CD4-positive, alpha-beta memory T cell (primary cell): ENCODE data around the gene CACHD1. TPM values are rescaled to one million over a fixed set of nuclear protein-coding genes. Genes with fewer than 3 reads are reported as not detected.

Source experiments
- CTCF ChIA-PET: fragments of 350-600 bp; sonication (Branson Sonifier 250); formaldehyde crosslinking; loops from one replicate; lab custom pipeline; 2021; ENCODE audit warnings: inconsistent platforms; ENCODE audit not compliant: partially characterized antibody; lab: Charles Lee
- POLR2A ChIA-PET: fragments of 350-600 bp; sonication (Branson Sonifier 250); formaldehyde crosslinking; loops from one replicate; lab custom pipeline; 2021; ENCODE audit not compliant: partially characterized antibody; lab: Charles Lee
- DNase-seq, 5 donors: peaks; one replicate each; pipeline versions ENCODE4 v3.0.0 to v3.0.0-alpha.2; 2020 to 2022; ENCODE audit warnings: mixed read lengths in 1 of 5
- H3K27ac ChIP-seq: one replicate; pipeline ENCODE4 v1.7.0; 2013; ENCODE audit warnings: low read depth, low read length
- H3K27me3 ChIP-seq: 2 replicates; pipeline ENCODE4 v1.7.0; 2013; ENCODE audit warnings: mild to moderate bottlenecking, low read length, moderate library complexity; ENCODE audit not compliant: insufficient read depth
- H3K36me3 ChIP-seq: 2 replicates; pipeline ENCODE4 v1.7.0; 2013; ENCODE audit warnings: mild to moderate bottlenecking, low read length, moderate library complexity; ENCODE audit not compliant: insufficient read depth
- H3K4me1 ChIP-seq: 2 replicates; pipeline ENCODE4 v1.7.0; 2013; ENCODE audit warnings: mild to moderate bottlenecking, low read length, moderate library complexity; ENCODE audit not compliant: insufficient read depth
- H3K4me3 ChIP-seq, 2 donors: one replicate each; pipeline ENCODE4 v1.7.0; 2013; ENCODE audit warnings: low read length in 2 of 2, mild to moderate bottlenecking in 1 of 2
- H3K9me3 ChIP-seq, 2 donors: one replicate each; pipeline ENCODE4 v1.7.0; 2013; ENCODE audit warnings: low read length in 2 of 2, control low read depth in 1 of 2; ENCODE audit not compliant: control insufficient read depth in 1 of 2
- H3K27ac Mint-ChIP-seq, 7 donors: one replicate each; pipeline ENCODE4 v1.8.0; 2020 to 2021; ENCODE audit warnings: mixed read lengths in 7 of 7, mild to moderate bottlenecking in 6 of 7, inconsistent platforms in 3 of 7, moderate library complexity in 3 of 7
- H3K27me3 Mint-ChIP-seq, 2 donors: one replicate each; pipeline ENCODE4 v1.8.0; 2020 to 2021; ENCODE audit warnings: mixed read lengths in 2 of 2
- H3K36me3 Mint-ChIP-seq, 2 donors: one replicate each; pipeline ENCODE4 v1.8.0; 2020 to 2021; ENCODE audit warnings: mixed read lengths in 2 of 2, inconsistent platforms in 1 of 2, mild to moderate bottlenecking in 1 of 2
- H3K4me1 Mint-ChIP-seq, 4 donors: one replicate each; pipeline ENCODE4 v1.8.0; 2020 to 2021; ENCODE audit warnings: mixed read lengths in 4 of 4, mild to moderate bottlenecking in 1 of 4
- H3K4me3 Mint-ChIP-seq, 8 donors: one replicate each; pipeline ENCODE4 v1.8.0; 2020 to 2021; ENCODE audit warnings: mixed read lengths in 8 of 8, mild to moderate bottlenecking in 7 of 8, moderate library complexity in 6 of 8, inconsistent platforms in 3 of 8
- H3K9me3 Mint-ChIP-seq, 8 donors: one replicate each; pipeline ENCODE4 v1.8.0; 2020 to 2021; ENCODE audit warnings: mixed read lengths in 8 of 8, mild to moderate bottlenecking in 5 of 8, inconsistent platforms in 3 of 8, moderate library complexity in 1 of 8
- intact Hi-C: fragments of 100-400 bp; cut with micrococcal nuclease; formaldehyde crosslinking; loops from one replicate; pipeline ENCODE4 v1.15.1; 2023
- polyA plus RNA-seq, 2 donors: library from polyadenylated mRNA; unstranded; fragments of 300-500 nt; fragmentation: Illumina TruSeq; gene quantifications; one replicate each; pipeline ENCODE4 v1.2.3, GENCODE V29; 2021
- total RNA-seq, 2 experiments: library from RNA; stranded (reverse); gene quantifications; one replicate each; pipeline ENCODE4 v1.2.3, GENCODE V29; 2021

Gene CACHD1
- total and polyA plus RNA-seq, 4 experiments from 2014 or later, result 0.11 to 0.17 TPM; not detected in 2

DNA sequence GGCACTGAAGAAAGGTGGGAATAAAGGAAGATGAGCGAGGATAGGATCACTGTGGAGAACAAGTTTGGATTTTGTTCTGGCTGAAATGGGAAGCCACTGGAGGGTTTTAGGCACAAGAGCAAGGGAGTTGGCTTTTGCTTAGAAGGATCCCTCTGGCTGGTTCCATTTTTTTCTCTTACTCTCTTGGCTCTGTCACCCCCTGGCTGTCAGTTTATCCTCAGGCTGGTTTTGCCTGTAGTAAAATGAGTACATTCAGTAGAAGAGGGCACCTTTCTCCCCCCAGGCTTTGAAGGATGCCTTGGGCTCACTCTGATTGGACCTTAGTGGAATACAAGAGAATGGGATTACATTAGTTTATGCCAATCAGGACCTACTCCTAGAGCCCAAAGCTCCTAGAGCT, 17.1 kb downstream of the CACHD1 start:
- Histone ChIP-seq H3K27ac (no peak overlapping the region), H3K9me3 (no peaks in the 10 kb centered on the region), H3K27me3 (peaks cover 4% of the 10 kb centered on the region), H3K4me3 (no peak overlapping the region), H3K36me3 (no peaks in the 10 kb centered on the region), H3K4me1 (no peaks in the 10 kb centered on the region)
- Mint-ChIP-seq H3K27ac (no peak overlapping the region), H3K9me3 (peaks cover 0 to 2% (median 0%) of the 10 kb centered on the region in 8 donors), H3K27me3 (peaks cover 12 to 19% of the 10 kb centered on the region in 2 donors), H3K36me3 (no peaks in the 10 kb centered on the region), H3K4me3 (no peak overlapping the region), H3K4me1 (no peaks in the 10 kb centered on the region)
- intact Hi-C loops, result no loop called here
- POLR2A ChIA-PET, result no interaction called here
- no peak for DNase-seq
- CTCF ChIA-PET, result no interaction called here

DNA sequence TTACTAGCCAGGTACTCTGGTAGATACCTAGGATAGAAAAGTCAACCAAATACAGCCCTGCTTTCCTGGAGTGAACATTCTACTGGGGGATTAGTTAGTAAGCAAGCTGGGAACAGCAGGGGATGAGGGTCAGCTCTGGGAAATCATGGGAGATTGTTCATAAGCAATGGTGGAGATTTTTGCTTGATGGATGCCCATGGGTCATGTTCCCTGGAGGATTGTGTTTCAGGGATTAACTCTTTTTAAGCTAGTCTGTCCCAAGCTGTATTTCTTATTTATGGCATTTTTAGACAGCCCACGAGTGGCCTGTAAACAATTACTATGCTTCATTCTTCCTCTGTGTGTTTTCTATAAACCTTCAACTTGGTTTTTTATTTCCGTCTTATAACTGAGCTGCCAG, 18.9 kb downstream of the CACHD1 start:
- Histone ChIP-seq H3K36me3 (no peaks in the 10 kb centered on the region), H3K27me3 (peaks cover 4% of the 10 kb centered on the region), H3K4me3 (no peak overlapping the region), H3K4me1 (no peaks in the 10 kb centered on the region), H3K9me3 (no peaks in the 10 kb centered on the region), H3K27ac (no peak overlapping the region)
- DNase-seq, result no peak
- no peak overlapping the region for H3K4me3 Mint-ChIP-seq
- no peaks in the 10 kb centered on the region for H3K4me1 Mint-ChIP-seq
- H3K27ac Mint-ChIP-seq, result no peak overlapping the region
- intact Hi-C loops, result no loop called here
- H3K9me3 Mint-ChIP-seq, result peaks cover 0 to 2% (median 0%) of the 10 kb centered on the region in 8 donors
- peaks cover 10 to 20% of the 10 kb centered on the region in 2 donors for H3K27me3 Mint-ChIP-seq
- ChIA-PET POLR2A (no interaction called here), CTCF (interaction anchor here (1.1 kb wide), 1 partner anchor 48 kb away, joined by 3 read pairs; no protein-coding TSS in a partner anchor)
- H3K36me3 Mint-ChIP-seq, result no peaks in the 10 kb centered on the region

DNA sequence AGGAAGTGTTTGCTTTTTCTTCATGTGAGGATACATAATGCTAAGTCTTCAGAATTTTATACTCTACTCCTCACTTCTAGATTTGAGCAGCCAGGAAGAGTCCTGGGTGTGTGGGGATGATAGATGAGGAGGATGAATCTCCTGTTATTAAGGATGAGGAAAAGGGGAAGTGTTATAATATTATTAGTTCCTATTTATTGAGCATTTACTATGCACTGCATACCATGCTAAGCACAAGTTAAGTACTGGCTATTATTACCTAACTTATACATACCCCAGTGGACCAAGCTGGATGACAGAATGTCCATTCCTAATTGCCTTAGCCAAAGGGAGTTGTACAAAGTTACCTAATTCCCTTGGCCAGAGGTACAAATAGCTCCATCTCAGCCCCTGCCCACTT, 19.8 kb downstream of the CACHD1 start:
- Mint-ChIP-seq H3K36me3 (no peaks in the 10 kb centered on the region), H3K27me3 (peaks cover 10 to 19% of the 10 kb centered on the region in 2 donors), H3K27ac (no peak overlapping the region), H3K4me1 (no peaks in the 10 kb centered on the region), H3K4me3 (no peak overlapping the region), H3K9me3 (peaks cover 0 to 2% (median 0%) of the 10 kb centered on the region in 8 donors)
- H3K27ac ChIP-seq, result no peak overlapping the region
- no peaks in the 10 kb centered on the region for H3K9me3 ChIP-seq
- ChIA-PET CTCF (interaction anchor here (1.1 kb wide), 1 partner anchor 49 kb away, joined by 3 read pairs; no protein-coding TSS in a partner anchor), POLR2A (no interaction called here)
- H3K4me1 ChIP-seq, result no peaks in the 10 kb centered on the region
- peaks cover 4% of the 10 kb centered on the region for H3K27me3 ChIP-seq
- H3K36me3 ChIP-seq, result no peaks in the 10 kb centered on the region
- H3K4me3 ChIP-seq, result no peak overlapping the region
- DNase-seq, result no peak
- intact Hi-C loops, result no loop called here

DNA sequence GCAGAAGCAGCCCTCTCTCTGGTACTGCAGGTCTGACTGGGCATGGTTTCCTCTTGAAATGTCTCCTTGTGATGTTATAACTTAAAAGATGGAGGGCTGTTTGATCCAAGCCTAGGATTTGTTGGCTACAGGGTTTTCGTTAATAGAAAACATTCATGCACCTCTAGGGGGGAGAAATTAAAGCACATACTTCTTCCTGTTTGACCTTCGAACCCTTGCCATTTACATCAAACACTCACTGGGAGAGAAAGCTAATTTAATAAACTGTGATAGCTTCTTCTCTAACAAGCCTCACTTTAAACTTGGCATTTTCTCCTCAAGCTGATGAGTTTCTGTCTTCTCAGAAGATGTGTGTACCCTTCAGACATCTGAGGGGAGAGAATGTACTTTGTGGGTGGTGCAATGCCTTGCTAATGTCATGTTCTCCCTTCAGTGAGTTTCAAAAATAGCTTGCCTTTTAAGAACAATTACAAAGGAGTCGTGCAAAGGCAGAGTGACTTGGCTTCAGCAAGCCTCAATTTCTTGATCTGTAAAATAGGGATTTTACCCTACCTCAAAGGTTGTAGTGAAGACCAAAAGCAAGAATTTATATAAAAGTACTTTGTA, 20.4 kb downstream of the CACHD1 start:
- H3K27ac Mint-ChIP-seq, result no peak overlapping the region

DNA sequence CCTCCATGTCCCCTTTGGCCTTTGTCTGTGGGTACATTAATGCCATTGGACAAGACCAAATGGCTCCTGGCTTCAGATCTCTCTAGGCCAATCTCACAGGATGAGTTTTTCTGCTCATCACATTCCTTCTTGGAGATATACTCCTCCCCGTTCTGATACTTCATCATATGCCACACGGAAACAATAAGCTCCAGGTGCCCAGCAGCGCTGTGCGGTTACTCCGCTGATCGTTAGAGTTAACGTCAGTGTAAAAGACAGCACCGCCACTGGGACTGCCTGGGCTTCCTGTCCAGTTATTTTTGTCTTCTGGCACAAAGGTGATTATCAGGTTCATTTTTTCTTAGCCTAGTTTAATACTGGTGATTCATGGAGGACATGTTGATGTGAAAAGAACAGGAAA, 22.5 kb downstream of the CACHD1 start:
- no peak overlapping the region for H3K4me3 Mint-ChIP-seq
- H3K36me3 Mint-ChIP-seq, result no peaks in the 10 kb centered on the region
- H3K36me3 ChIP-seq, result no peaks in the 10 kb centered on the region
- ChIA-PET CTCF (no interaction called here), POLR2A (no interaction called here)
- peaks cover 6 to 20% of the 10 kb centered on the region in 2 donors for H3K27me3 Mint-ChIP-seq
- no peak overlapping the region for H3K27ac ChIP-seq
- DNase-seq, result no peak
- H3K9me3 Mint-ChIP-seq, result peaks cover 0 to 3% (median 0%) of the 10 kb centered on the region in 8 donors
- H3K4me1 Mint-ChIP-seq, result no peaks in the 10 kb centered on the region
- H3K4me3 ChIP-seq, result no peak overlapping the region
- H3K27me3 ChIP-seq, result no peaks in the 10 kb centered on the region
- no peaks in the 10 kb centered on the region for H3K4me1 ChIP-seq
- no peak overlapping the region for H3K27ac Mint-ChIP-seq
- H3K9me3 ChIP-seq, result no peaks in the 10 kb centered on the region
- intact Hi-C loops, result no loop called here

More for the DNA sequence above, 20.4 kb downstream of the CACHD1 start:
- Mint-ChIP-seq H3K27me3 (peaks cover 7 to 13% of the 10 kb centered on the region in 2 donors), H3K9me3 (peaks cover 0 to 2% (median 0%) of the 10 kb centered on the region in 8 donors), H3K4me3 (no peak overlapping the region), H3K36me3 (no peaks in the 10 kb centered on the region), H3K4me1 (no peaks in the 10 kb centered on the region)
- no peaks in the 10 kb centered on the region for H3K36me3 ChIP-seq
- intact Hi-C loops, result no loop called here
- DNase-seq, result no peak
- ChIA-PET CTCF (no interaction called here), POLR2A (no interaction called here)
- H3K27ac ChIP-seq, result no peak overlapping the region
- no peaks in the 10 kb centered on the region for H3K4me1 ChIP-seq
- no peaks in the 10 kb centered on the region for H3K9me3 ChIP-seq
- peaks cover 4% of the 10 kb centered on the region for H3K27me3 ChIP-seq
- H3K4me3 ChIP-seq, result no peak overlapping the region

DNA sequence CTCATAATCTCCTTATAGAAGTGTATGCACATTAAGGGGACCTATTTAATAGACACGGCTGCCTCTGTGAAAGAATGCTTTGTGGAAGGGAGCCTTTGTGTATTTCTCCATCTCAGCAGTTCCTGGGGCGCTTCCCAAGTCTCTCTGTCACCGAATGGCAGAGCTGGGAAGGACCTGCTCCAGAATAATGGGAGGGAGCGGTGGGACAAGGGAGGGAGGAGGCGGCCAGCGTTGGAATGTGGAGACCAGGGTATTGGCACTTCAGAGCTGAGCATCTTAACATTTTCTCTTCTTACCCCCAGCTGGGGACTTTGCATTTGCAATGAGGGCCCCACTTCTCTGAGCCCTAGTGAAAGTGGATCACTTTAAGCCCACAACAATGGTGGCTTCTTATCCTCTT, 23.9 kb downstream of the CACHD1 start:
- POLR2A ChIA-PET, result no interaction called here
- no peaks in the 10 kb centered on the region for H3K4me1 Mint-ChIP-seq
- no peak overlapping the region for H3K27ac Mint-ChIP-seq
- H3K36me3 ChIP-seq, result no peaks in the 10 kb centered on the region
- H3K27me3 Mint-ChIP-seq, result peaks cover 8 to 23% of the 10 kb centered on the region in 2 donors
- H3K9me3 ChIP-seq, result no peaks in the 10 kb centered on the region
- no peak overlapping the region for H3K4me3 ChIP-seq
- CTCF ChIA-PET, result no interaction called here
- intact Hi-C loops, result no loop called here
- H3K4me3 Mint-ChIP-seq, result no peak overlapping the region
- no peaks in the 10 kb centered on the region for H3K27me3 ChIP-seq
- H3K36me3 Mint-ChIP-seq, result no peaks in the 10 kb centered on the region
- DNase-seq, result no peak
- H3K27ac ChIP-seq, result no peak overlapping the region
- H3K4me1 ChIP-seq, result no peaks in the 10 kb centered on the region
- peaks cover 0 to 4% (median 0%) of the 10 kb centered on the region in 8 donors for H3K9me3 Mint-ChIP-seq

DNA sequence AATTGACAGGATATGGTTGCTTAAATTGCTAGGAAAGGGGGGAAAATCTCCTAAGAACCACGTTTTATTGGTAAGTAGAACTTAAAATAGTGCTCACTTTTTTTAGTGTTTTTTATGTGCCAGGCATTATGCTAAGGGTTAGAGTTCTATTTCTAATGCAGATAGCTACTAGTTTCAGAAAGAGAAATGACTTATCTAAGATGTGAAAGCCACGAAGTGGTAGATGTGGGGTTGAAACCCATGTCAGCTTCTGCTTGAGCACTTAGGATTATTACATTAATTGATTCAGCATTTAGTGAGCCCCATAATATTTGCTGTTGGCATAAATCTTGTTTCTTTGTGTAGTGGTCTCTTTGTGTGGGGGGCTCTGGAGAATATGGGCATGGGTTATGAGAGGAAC, 24.7 kb downstream of the CACHD1 start:
- H3K27ac Mint-ChIP-seq, result no peak overlapping the region
- H3K4me1 Mint-ChIP-seq, result no peaks in the 10 kb centered on the region

More for the DNA sequence above, 24.7 kb downstream of the CACHD1 start:
- Mint-ChIP-seq H3K4me3 (no peak overlapping the region), H3K9me3 (peaks cover 0 to 4% (median 0%) of the 10 kb centered on the region in 8 donors), H3K36me3 (no peaks in the 10 kb centered on the region), H3K27me3 (peaks cover 8 to 24% of the 10 kb centered on the region in 2 donors)
- no peak overlapping the region for H3K27ac ChIP-seq
- H3K27me3 ChIP-seq, result no peaks in the 10 kb centered on the region
- H3K9me3 ChIP-seq, result no peaks in the 10 kb centered on the region
- H3K36me3 ChIP-seq, result no peaks in the 10 kb centered on the region
- no peaks in the 10 kb centered on the region for H3K4me1 ChIP-seq
- CTCF ChIA-PET, result no interaction called here
- intact Hi-C loops, result no loop called here
- H3K4me3 ChIP-seq, result no peak overlapping the region
- no peak for DNase-seq
- POLR2A ChIA-PET, result no interaction called here
